GM12878 (cell line): ENCODE measurements around the gene ATXN1.

Experiments
- CEBPB ChIP-seq, 2 experiments: fragments of 150-350 bp in 1 of 2; IDR thresholded peaks; 2 replicates each; pipeline ENCODE4 v1.6.1; 2012 to 2014; ENCODE audit warnings: low read depth in 2 of 2, low read length in 2 of 2, borderline replicate concordance in 1 of 2, inconsistent platforms in 1 of 2
- CHD4 ChIP-seq: fragments of 200-600 bp; sonication (generic); IDR thresholded peaks from 2 replicates; pipeline ENCODE4 v1.6.1; 2016; ENCODE audit warnings: mild to moderate bottlenecking
- FOS ChIP-seq: IDR thresholded peaks from 3 replicates; pipeline ENCODE4 v1.6.1; 2011; ENCODE audit warnings: borderline replicate concordance; ENCODE audit not compliant: insufficient read length; ENCODE audit errors: extremely low read depth
- HCFC1 ChIP-seq: fragments of 150-350 bp; IDR thresholded peaks from 2 replicates; pipeline ENCODE4 v1.6.1; 2014; ENCODE audit warnings: low read length
- NR2F1 ChIP-seq: fragments of 450-650 bp; conservative IDR thresholded peaks from 2 replicates; pipeline ENCODE4 v1.6.1; 2017; ENCODE audit warnings: mild to moderate bottlenecking
- POLR2A ChIP-seq: IDR thresholded peaks from 2 replicates; pipeline ENCODE4 v1.6.1; 2011; ENCODE audit warnings: low read depth, mild to moderate bottlenecking, low read length
- RAD51 ChIP-seq: fragments of 450-650 bp; IDR thresholded peaks from 2 replicates; pipeline ENCODE4 v1.6.1; 2016; ENCODE audit warnings: moderate library complexity, mild to moderate bottlenecking, inconsistent platforms
- SP1 ChIP-seq: IDR thresholded peaks from one replicate; pipeline ENCODE4 v1.6.1; 2011; ENCODE audit warnings: low read depth, low read length
- TARDBP ChIP-seq: IDR thresholded peaks from 2 replicates; pipeline ENCODE4 v1.6.1; 2016; ENCODE audit warnings: borderline replicate concordance
- TF ChIP-seq, protein P1 (sequence below): IDR thresholded peaks from 2 replicates; pipeline ENCODE4 v1.6.1; 2012; ENCODE audit warnings: mild to moderate bottlenecking, low read depth, low read length
- TF ChIP-seq, protein P2 (sequence below): IDR thresholded peaks from 2 replicates; pipeline ENCODE4 v1.6.1; 2011; ENCODE audit warnings: low read depth, low read length, improper control_type of control experiment, borderline replicate concordance
- TF ChIP-seq, protein P3 (sequence below), 3 experiments: IDR thresholded peaks in 2 of 3; conservative IDR thresholded peaks in 1 of 3; 2 replicates each; pipeline ENCODE4 v1.5.1; 2011; ENCODE audit warnings: low read depth in 3 of 3, low read length in 3 of 3, mild to moderate bottlenecking in 3 of 3, control low read depth in 2 of 3, moderate library complexity in 2 of 3, inconsistent platforms in 1 of 3, mixed read lengths in 1 of 3; ENCODE audit not compliant: control insufficient read depth in 2 of 3, insufficient read depth in 1 of 3; ENCODE audit errors: extremely low read depth in 1 of 3

DNA sequence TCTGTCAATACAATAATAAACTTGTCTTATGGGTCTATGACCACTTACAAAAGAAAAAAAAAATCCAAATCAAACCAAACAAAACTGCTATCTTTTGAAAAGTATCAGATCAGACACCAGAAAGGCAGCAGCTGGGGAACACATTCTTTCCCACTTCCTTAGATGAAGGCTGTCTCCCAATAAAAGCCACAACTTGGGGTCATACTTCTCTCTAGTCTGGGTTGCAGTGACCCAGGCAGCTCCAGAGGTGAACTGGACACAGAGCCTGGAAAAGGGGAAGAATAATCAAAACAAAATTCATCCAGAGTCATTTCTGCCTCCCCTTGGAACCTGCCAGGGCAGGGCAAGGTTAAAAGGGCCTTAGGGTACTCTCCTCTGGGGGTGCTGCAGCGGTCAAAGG lies 19.1 kb downstream of the ATXN1 start:
- TF ChIP-seq, protein P1, sequence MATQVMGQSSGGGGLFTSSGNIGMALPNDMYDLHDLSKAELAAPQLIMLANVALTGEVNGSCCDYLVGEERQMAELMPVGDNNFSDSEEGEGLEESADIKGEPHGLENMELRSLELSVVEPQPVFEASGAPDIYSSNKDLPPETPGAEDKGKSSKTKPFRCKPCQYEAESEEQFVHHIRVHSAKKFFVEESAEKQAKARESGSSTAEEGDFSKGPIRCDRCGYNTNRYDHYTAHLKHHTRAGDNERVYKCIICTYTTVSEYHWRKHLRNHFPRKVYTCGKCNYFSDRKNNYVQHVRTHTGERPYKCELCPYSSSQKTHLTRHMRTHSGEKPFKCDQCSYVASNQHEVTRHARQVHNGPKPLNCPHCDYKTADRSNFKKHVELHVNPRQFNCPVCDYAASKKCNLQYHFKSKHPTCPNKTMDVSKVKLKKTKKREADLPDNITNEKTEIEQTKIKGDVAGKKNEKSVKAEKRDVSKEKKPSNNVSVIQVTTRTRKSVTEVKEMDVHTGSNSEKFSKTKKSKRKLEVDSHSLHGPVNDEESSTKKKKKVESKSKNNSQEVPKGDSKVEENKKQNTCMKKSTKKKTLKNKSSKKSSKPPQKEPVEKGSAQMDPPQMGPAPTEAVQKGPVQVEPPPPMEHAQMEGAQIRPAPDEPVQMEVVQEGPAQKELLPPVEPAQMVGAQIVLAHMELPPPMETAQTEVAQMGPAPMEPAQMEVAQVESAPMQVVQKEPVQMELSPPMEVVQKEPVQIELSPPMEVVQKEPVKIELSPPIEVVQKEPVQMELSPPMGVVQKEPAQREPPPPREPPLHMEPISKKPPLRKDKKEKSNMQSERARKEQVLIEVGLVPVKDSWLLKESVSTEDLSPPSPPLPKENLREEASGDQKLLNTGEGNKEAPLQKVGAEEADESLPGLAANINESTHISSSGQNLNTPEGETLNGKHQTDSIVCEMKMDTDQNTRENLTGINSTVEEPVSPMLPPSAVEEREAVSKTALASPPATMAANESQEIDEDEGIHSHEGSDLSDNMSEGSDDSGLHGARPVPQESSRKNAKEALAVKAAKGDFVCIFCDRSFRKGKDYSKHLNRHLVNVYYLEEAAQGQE = no peak
- TF ChIP-seq, protein P2, sequence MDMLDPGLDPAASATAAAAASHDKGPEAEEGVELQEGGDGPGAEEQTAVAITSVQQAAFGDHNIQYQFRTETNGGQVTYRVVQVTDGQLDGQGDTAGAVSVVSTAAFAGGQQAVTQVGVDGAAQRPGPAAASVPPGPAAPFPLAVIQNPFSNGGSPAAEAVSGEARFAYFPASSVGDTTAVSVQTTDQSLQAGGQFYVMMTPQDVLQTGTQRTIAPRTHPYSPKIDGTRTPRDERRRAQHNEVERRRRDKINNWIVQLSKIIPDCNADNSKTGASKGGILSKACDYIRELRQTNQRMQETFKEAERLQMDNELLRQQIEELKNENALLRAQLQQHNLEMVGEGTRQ = no peak
- no peak for TF ChIP-seq NR2F1
- TF ChIP-seq POLR2A = no peak
- no peak for TF ChIP-seq TARDBP
- TF ChIP-seq, protein P3, sequence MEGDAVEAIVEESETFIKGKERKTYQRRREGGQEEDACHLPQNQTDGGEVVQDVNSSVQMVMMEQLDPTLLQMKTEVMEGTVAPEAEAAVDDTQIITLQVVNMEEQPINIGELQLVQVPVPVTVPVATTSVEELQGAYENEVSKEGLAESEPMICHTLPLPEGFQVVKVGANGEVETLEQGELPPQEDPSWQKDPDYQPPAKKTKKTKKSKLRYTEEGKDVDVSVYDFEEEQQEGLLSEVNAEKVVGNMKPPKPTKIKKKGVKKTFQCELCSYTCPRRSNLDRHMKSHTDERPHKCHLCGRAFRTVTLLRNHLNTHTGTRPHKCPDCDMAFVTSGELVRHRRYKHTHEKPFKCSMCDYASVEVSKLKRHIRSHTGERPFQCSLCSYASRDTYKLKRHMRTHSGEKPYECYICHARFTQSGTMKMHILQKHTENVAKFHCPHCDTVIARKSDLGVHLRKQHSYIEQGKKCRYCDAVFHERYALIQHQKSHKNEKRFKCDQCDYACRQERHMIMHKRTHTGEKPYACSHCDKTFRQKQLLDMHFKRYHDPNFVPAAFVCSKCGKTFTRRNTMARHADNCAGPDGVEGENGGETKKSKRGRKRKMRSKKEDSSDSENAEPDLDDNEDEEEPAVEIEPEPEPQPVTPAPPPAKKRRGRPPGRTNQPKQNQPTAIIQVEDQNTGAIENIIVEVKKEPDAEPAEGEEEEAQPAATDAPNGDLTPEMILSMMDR (IDR thresholded peaks at IDR 0.05 in 2 of 3, conservative IDR thresholded peaks at IDR 0.05 in 1 of 3; ENCODE audit: control insufficient read depth in 2 of 3, extremely low read depth in 1 of 3, insufficient read depth in 1 of 3, low read depth in 3 of 3, low read length in 3 of 3) = no peak
- no peak for TF ChIP-seq RAD51
- no peak for TF ChIP-seq FOS
- no peak for TF ChIP-seq HCFC1
- TF ChIP-seq SP1 = no peak
- no peak for TF ChIP-seq CHD4
- no peak for TF ChIP-seq CEBPB (IDR thresholded peaks at IDR 0.05; ENCODE audit: borderline replicate concordance in 1 of 2, low read depth in 2 of 2, low read length in 2 of 2)
